Astrocyte of the cerebellum (primary cell): ENCODE results near the gene DNPEP.

Experiments used
- DNase-seq: peaks from one replicate; pipeline ENCODE4 v3.0.0-alpha.2; 2011; ENCODE audit warnings: low read depth
- H3K4me3 ChIP-seq: 2 replicates; pipeline ENCODE4 v1.5.1; 2011; ENCODE audit warnings: mild to moderate bottlenecking, low read depth, low read length, moderate library complexity
- CTCF ChIP-seq: IDR thresholded peaks from 2 replicates; pipeline ENCODE4 v1.5.1; 2012; ENCODE audit warnings: low read length, low read depth, moderate library complexity, mild to moderate bottlenecking; ENCODE audit errors: missing control alignments
- in situ Hi-C: cut with HindIII; loops from 2 replicates; pipeline ENCODE4 v1.10.0; 2017; ENCODE audit warnings: low sequenced_read_pairs

DNPEP gene

GRCh38 chr2:219426068-219426443, 38.3 kb upstream of the DNPEP start:
- no peak for TF ChIP-seq CTCF
- DNase-seq = no peak
- in situ Hi-C loops = no loop called here
- no peak overlapping the region for H3K4me3 ChIP-seq

DNA sequence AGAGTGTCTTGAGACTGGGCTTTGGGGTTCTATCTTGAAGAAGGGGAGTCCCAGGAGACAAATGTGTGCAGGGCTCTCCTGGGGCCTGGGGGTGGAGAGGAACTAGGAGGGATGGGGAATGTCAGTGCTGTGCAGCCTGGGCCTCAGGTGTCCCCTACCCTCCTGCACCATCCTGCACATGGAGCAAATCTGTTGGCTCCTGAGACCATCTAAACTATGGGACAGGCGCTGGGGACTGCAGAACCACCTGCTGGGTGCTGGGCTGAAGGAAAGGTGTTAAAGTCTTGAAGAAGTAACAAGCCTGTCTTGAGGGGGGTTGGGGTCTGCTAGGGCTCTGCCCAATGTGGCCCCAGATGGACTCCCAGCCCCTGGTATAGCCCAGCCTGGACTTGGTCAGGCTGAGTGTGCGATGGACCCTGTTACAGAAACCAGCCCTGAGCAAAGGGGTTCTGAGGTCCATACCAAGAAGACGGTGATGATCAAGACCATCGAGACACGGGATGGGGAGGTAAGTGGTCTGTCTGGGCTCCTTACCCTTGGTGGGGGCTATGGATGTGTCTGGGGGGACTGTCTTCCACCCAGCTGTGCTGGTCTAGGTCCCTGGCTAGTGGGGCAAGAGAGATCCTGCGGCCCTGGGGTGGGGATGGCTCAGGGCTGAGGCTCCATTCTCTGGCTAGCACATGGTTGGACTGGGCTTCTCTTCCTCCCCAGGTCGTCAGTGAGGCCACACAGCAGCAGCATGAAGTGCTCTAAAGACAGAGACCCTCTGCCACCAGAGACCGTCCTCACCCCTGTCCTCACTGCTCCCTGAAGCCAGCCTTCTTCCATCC, 37.7 kb upstream of the DNPEP start:
- in situ Hi-C loops = no loop called here
- H3K4me3 ChIP-seq = no peak overlapping the region
- no peak for DNase-seq
- no peak for TF ChIP-seq CTCF

DNA sequence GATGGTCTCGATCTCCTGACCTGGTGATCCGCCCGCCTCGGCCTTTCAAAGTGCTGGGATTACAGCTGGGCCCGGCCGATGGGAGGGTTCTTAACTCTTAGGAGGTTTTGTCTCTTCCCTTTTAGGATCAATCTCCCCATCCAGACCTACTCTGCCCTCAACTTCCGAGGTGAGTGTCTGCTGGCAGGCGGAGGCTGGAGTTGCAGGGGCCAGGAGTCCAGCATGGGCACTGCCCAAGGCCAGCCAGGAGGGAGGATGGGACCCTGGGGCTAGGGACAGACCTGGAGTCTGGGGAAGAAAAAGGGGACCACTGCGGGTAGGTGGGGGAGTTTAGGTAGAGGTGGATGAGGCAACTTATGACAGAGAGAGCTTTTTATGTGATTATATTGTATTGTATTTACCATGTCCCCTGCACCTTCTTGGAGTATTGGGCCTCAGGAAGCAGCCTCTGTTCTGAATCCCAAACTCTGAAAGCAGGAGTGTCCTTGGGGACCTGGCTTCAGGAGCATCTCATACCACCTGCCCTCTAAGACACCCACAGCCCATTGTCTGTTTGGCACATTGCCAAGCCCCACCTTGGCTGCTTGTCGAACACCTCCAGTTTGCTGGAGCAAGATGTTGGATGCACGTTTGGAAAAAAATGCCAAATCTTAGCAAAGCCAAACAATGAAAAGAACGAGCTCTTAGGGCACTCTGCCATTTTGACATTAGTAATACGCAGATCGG, 36.1 kb upstream of the DNPEP start:
- in situ Hi-C loops = loop anchor here (25.0 kb wide), 1 partner anchor 113 kb away; the partner anchor contains the start of genes CHPF and TMEM198
- DNase-seq = no peak
- no peak for TF ChIP-seq CTCF
- H3K4me3 ChIP-seq = no peak overlapping the region

GRCh38 chr2:219422952-219423534, 35.3 kb upstream of the DNPEP start:
- no peak overlapping the region for H3K4me3 ChIP-seq
- TF ChIP-seq CTCF = no peak
- DNase-seq = no peak
- in situ Hi-C loops = loop anchor here (25.0 kb wide), 1 partner anchor 114 kb away; the partner anchor contains the start of genes CHPF and TMEM198

GRCh38 chr2:219421323-219421722, 33.6 kb upstream of the DNPEP start:
- no peak for DNase-seq
- in situ Hi-C loops = loop anchor here (25.0 kb wide), 1 partner anchor 116 kb away; the partner anchor contains the start of genes CHPF and TMEM198
- TF ChIP-seq CTCF = no peak
- H3K4me3 ChIP-seq = no peak overlapping the region

- DNase-seq = no peak
- H3K4me3 ChIP-seq = no peak overlapping the region
- TF ChIP-seq CTCF = no peak
- in situ Hi-C loops = loop anchor here (25.0 kb wide), 1 partner anchor 117 kb away; the partner anchor contains the start of genes CHPF and TMEM198
These were observed 33.0 kb upstream of the DNPEP start for GRCh38 chr2:219420687-219421086.
